HepG2 (cell line): Measurements from ENCODE around the gene NCOA3. TPM values are rescaled to one million over a fixed set of nuclear protein-coding genes. Genes with fewer than 3 reads are reported as not detected.

Source experiments
- ATAC-seq: fragments of 200-7000 bp; cut with Tn5 transposase; 3 replicates; pipeline ENCODE4 v1.9.1; 2020; ENCODE audit warnings: mild to moderate bottlenecking, moderate library complexity
- BruUV-seq: library from RNA; stranded (reverse); fragments of 400-500 nt; replicated peaks from 2 replicates; lab custom pipeline; 2021; lab: Mats Ljungman, UMichigan
- CTCF ChIA-PET: fragments of 300-600 bp; formaldehyde crosslinking; extraction: SDS; loops from one replicate; lab custom pipeline; 2021; ENCODE audit warnings: low total read pairs, inconsistent platforms, low intra/inter-chr PET ratio; lab: Yijun Ruan, JAX
- POLR2A ChIA-PET: fragments of 350-600 bp; sonication (Branson Sonifier 250); formaldehyde crosslinking; loops from one replicate; lab custom pipeline; 2020; ENCODE audit warnings: antibody characterized with exemption, inconsistent platforms; lab: Yijun Ruan, JAX
- DNase-seq: peaks from one replicate; pipeline ENCODE4 v3.0.0-alpha.2; 2015; ENCODE audit warnings: low spot score
- FAIRE-seq: peaks from 3 replicates; lab custom pipeline; 2011; peaks lifted over from hg19 to GRCh38; lab: Jason Lieb, UNC
- H2AFZ ChIP-seq: one replicate; pipeline ENCODE4 v1.6.1; 2011; ENCODE audit warnings: low read length, inconsistent platforms
- H3K27ac ChIP-seq: fragments of 300-600 bp; 3 replicates; pipeline ENCODE4 v1.8.0; 2011; ENCODE audit warnings: mixed run types, mild to moderate bottlenecking, mixed read lengths, low read length, inconsistent platforms; ENCODE audit not compliant: insufficient read depth; ENCODE audit errors: extremely low read length
- H3K27me3 ChIP-seq, 2 experiments: fragments of 200-600 bp in 1 of 2; 2 replicates in 1 of 2; 3 replicates in 1 of 2; pipeline versions ENCODE4 v1.6.0 to v1.8.0; 2011; ENCODE audit warnings: low read length in 2 of 2, mild to moderate bottlenecking in 2 of 2, moderate library complexity in 2 of 2, inconsistent platforms in 1 of 2; ENCODE audit not compliant: insufficient read depth in 2 of 2, control insufficient read depth in 1 of 2
- H3K36me3 ChIP-seq, 2 experiments: fragments of 200-600 bp in 1 of 2; replicated peaks in 1 of 2; 2 replicates in 1 of 2; 3 replicates in 1 of 2; pipeline versions ENCODE4 v1.5.1 to v1.8.0; 2011; ENCODE audit warnings: low read length in 2 of 2, inconsistent platforms in 1 of 2; ENCODE audit not compliant: insufficient read depth in 2 of 2, control insufficient read depth in 1 of 2
- H3K4me1 ChIP-seq: 2 replicates; pipeline ENCODE4 v1.5.1; 2012; ENCODE audit warnings: low read length, inconsistent platforms; ENCODE audit not compliant: insufficient read depth
- H3K4me2 ChIP-seq: 2 replicates; pipeline ENCODE4 v1.6.0; 2011; ENCODE audit warnings: low read depth, low read length, inconsistent platforms
- H3K4me3 ChIP-seq, 3 experiments: fragments of 200-600 bp in 1 of 3; sonication (generic), shearing (Covaris generic) in 1 of 3; replicated peaks in 1 of 3; 2 replicates each; pipeline ENCODE4 v1.5.1; 2011 to 2016; ENCODE audit warnings: low read length in 3 of 3, inconsistent platforms in 2 of 3, low read depth in 2 of 3, mild to moderate bottlenecking in 2 of 3, control low read depth in 1 of 3, mixed read lengths in 1 of 3; ENCODE audit not compliant: insufficient read depth in 1 of 3
- H3K79me2 ChIP-seq: one replicate; pipeline ENCODE4 v1.6.1; 2011; ENCODE audit warnings: low read length, inconsistent platforms; ENCODE audit not compliant: insufficient read depth
- H3K9ac ChIP-seq: 2 replicates; pipeline ENCODE4 v1.6.0; 2011; ENCODE audit warnings: mild to moderate bottlenecking, low read depth, low read length, inconsistent platforms; ENCODE audit not compliant: insufficient read depth
- H3K9me3 ChIP-seq: 2 replicates; pipeline ENCODE4 v1.5.1; 2012; ENCODE audit warnings: mild to moderate bottlenecking, low read length
- H4K20me1 ChIP-seq: 2 replicates; pipeline ENCODE4 v1.6.0; 2011; ENCODE audit warnings: inconsistent platforms, mild to moderate bottlenecking, low read length, moderate library complexity; ENCODE audit not compliant: insufficient read depth
- HDAC1 ChIP-seq: sonication (generic); formaldehyde crosslinking; IDR thresholded peaks from 2 replicates; pipeline ENCODE4 v1.5.1; 2020; ENCODE audit warnings: mild to moderate bottlenecking, missing genetic modification reagents
- MTF1 ChIP-seq: sonication (generic); formaldehyde crosslinking; IDR thresholded peaks from 2 replicates; pipeline ENCODE4 v1.5.0; 2020; ENCODE audit warnings: missing genetic modification reagents
- NFYC ChIP-seq: IDR thresholded peaks from 2 replicates; pipeline ENCODE4 v1.6.1; 2016; ENCODE audit warnings: missing genetic modification reagents, missing compliant biosample characterization
- WGBS: methylation state at CpG from one replicate; pipeline ENCODE4 v1.1.6; 2017; ENCODE audit warnings: low lambda C conversion rate; 5-methylcytosine and 5-hydroxymethylcytosine counted together
- in situ Hi-C: cut with HindIII; loops from 2 replicates; pipeline ENCODE4 v1.10.0; 2017; ENCODE audit warnings: low pct_unique_long_range_greater_than_20kb; ENCODE audit not compliant: extremely low pct_ligation_motif_present
- intact Hi-C: fragments of 100-400 bp; cut with micrococcal nuclease; formaldehyde crosslinking; loops from one replicate; pipeline ENCODE4 v1.10.0; 2022; ENCODE audit not compliant: unreplicated experiment
- polyA plus RNA-seq, 8 experiments: library from polyadenylated mRNA; depleted of rRNA in 3 of 8; stranded (reverse) in 7 of 8; unstranded in 1 of 8; fragments of >200 nt; fragmentation: Illumina TruSeq in 4 of 8; extraction: Trizol in 4 of 8; gene quantifications; 2 replicates each; pipeline versions ENCODE4 v1.2.1 to v1.2.3, GENCODE V29; 2011 to 2016; ENCODE audit warnings: low read depth in 4 of 8, missing spikeins in 1 of 8, mixed read lengths in 1 of 8; ENCODE audit not compliant: insufficient read depth in 1 of 8
- total RNA-seq, 5 experiments: library from RNA; depleted of rRNA; stranded (reverse); fragments of >200 nt; fragmentation: Illumina TruSeq; extraction: Trizol; gene quantifications; 2 replicates each; pipeline ENCODE4 v1.2.3, GENCODE V29; 2016; ENCODE audit warnings: low read depth in 1 of 5
- TF ChIP-seq, protein P1 (sequence below): sonication (generic); formaldehyde crosslinking; IDR thresholded peaks from 2 replicates; pipeline ENCODE4 v1.8.0; 2022; ENCODE audit warnings: missing genetic modification reagents, low read depth, mild to moderate bottlenecking, borderline replicate concordance
- TF ChIP-seq, protein P2 (sequence below): sonication (generic); formaldehyde crosslinking; IDR thresholded peaks from 2 replicates; pipeline ENCODE4 v1.4.0; 2020; ENCODE audit warnings: missing genetic modification reagents

NCOA3 gene
- total and polyA plus RNA-seq, 2 of the 13 experiments (the other 11 are each of a cell fraction or from before 2014, with no cell fraction given), result 35.0 to 56.8 TPM

DNA sequence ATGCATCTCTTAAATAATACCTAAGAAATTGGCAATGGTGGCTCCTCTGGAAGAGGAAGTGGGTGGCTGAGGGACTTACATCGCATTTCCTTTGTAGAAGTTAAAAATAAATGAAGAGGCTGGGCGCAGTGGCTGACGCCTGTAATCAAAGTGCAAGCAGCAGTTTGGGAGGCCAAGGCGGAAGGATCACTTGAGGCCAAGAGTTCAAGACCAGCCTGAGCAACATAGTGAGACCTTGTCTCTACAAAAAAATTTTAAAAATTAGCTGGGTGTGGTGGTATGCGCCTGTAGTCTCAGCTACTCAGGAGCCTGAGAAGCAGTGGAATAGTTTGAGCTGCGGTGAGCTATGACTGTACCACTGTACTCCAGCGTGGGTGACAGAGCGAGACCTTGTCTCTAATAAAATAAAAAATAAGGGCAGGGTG is 12.2 kb upstream of the NCOA3 start:
- H2AFZ ChIP-seq, result no peak overlapping the region
- H3K79me2 ChIP-seq, result no peaks in the 10 kb centered on the region
- 96% methylated on average over 8 of the region's 8 CpGs for WGBS
- no peak overlapping the region for H3K9ac ChIP-seq
- H4K20me1 ChIP-seq, result no peaks in the 10 kb centered on the region
- CTCF ChIA-PET, result no interaction called here
- intact Hi-C loops, result no loop called here
- no TSS peak for BruUV-seq
- no peak for DNase-seq
- TF ChIP-seq NFYC (CRISPR knock-in tag), result no peak
- no peak for TF ChIP-seq HDAC1 (CRISPR knock-in tag)
- no peak for TF ChIP-seq MTF1 (CRISPR knock-in tag)
- TF ChIP-seq, protein P1, sequence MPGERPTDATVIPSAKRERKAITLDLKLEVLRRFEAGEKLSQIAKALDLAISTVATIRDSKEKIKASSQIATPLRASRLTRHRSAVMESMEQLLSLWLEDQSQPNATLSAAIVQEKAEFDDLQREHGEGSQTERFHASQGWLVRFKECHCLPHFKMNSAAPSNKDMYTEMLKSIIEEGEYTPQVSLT (CRISPR knock-in tag), result no peak
- TF ChIP-seq, protein P2, sequence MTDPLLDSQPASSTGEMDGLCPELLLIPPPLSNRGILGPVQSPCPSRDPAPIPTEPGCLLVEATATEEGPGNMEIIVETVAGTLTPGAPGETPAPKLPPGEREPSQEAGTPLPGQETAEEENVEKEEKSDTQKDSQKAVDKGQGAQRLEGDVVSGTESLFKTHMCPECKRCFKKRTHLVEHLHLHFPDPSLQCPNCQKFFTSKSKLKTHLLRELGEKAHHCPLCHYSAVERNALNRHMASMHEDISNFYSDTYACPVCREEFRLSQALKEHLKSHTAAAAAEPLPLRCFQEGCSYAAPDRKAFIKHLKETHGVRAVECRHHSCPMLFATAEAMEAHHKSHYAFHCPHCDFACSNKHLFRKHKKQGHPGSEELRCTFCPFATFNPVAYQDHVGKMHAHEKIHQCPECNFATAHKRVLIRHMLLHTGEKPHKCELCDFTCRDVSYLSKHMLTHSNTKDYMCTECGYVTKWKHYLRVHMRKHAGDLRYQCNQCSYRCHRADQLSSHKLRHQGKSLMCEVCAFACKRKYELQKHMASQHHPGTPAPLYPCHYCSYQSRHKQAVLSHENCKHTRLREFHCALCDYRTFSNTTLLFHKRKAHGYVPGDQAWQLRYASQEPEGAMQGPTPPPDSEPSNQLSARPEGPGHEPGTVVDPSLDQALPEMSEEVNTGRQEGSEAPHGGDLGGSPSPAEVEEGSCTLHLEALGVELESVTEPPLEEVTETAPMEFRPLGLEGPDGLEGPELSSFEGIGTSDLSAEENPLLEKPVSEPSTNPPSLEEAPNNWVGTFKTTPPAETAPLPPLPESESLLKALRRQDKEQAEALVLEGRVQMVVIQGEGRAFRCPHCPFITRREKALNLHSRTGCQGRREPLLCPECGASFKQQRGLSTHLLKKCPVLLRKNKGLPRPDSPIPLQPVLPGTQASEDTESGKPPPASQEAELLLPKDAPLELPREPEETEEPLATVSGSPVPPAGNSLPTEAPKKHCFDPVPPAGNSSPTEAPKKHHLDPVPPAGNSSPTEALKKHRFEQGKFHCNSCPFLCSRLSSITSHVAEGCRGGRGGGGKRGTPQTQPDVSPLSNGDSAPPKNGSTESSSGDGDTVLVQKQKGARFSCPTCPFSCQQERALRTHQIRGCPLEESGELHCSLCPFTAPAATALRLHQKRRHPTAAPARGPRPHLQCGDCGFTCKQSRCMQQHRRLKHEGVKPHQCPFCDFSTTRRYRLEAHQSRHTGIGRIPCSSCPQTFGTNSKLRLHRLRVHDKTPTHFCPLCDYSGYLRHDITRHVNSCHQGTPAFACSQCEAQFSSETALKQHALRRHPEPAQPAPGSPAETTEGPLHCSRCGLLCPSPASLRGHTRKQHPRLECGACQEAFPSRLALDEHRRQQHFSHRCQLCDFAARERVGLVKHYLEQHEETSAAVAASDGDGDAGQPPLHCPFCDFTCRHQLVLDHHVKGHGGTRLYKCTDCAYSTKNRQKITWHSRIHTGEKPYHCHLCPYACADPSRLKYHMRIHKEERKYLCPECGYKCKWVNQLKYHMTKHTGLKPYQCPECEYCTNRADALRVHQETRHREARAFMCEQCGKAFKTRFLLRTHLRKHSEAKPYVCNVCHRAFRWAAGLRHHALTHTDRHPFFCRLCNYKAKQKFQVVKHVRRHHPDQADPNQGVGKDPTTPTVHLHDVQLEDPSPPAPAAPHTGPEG (CRISPR knock-in tag), result no peak
- TF ChIP-seq, all 625 proteins: peak for 0
- Histone ChIP-seq H3K36me3 (no peaks in the 10 kb centered on the region), H3K4me2 (no peak overlapping the region), H3K4me1 (peaks cover 35% of the 10 kb centered on the region), H3K9me3 (no peaks in the 10 kb centered on the region), H3K27me3 (no peaks in the 10 kb centered on the region), H3K4me3 (no peak overlapping the region), H3K27ac (no peak overlapping the region)
- ATAC-seq, result no peak
- in situ Hi-C loops, result no loop called here
- FAIRE-seq, result no peak
- POLR2A ChIA-PET, result no interaction called here
